Loucy (cell line): Measurements from ENCODE around the gene C5orf34.

Experiments
- H2AFZ ChIP-seq: fragments of 200-600 bp; sonication (generic); 2 replicates; pipeline ENCODE4 v1.6.0; 2016; ENCODE audit warnings: antibody characterized with exemption, mild to moderate bottlenecking, low read length, moderate library complexity
- H3F3A ChIP-seq: fragments of 200-600 bp; 2 replicates; pipeline ENCODE4 v1.6.0; 2016; ENCODE audit warnings: antibody characterized with exemption, low read depth, mild to moderate bottlenecking
- H3K27me3 ChIP-seq: fragments of 200-600 bp; sonication (generic); 2 replicates; pipeline ENCODE4 v1.6.1; 2014; ENCODE audit warnings: low read length, mild to moderate bottlenecking; ENCODE audit not compliant: insufficient read depth, poor library complexity, severe bottlenecking
- H3K36me3 ChIP-seq: fragments of 200-600 bp; sonication (generic); 2 replicates; pipeline ENCODE4 v1.6.1; 2016; ENCODE audit warnings: low read length; ENCODE audit not compliant: insufficient read depth
- H3K4me1 ChIP-seq: fragments of 200-600 bp; sonication (generic); 2 replicates; pipeline ENCODE4 v1.5.1; 2014; ENCODE audit warnings: low read length, mild to moderate bottlenecking; ENCODE audit not compliant: insufficient read depth, poor library complexity, severe bottlenecking
- H3K4me2 ChIP-seq: fragments of 200-600 bp; sonication (generic); 2 replicates; pipeline ENCODE4 v1.6.0; 2014; ENCODE audit warnings: antibody characterized with exemption, low read length, low read depth, mild to moderate bottlenecking; ENCODE audit not compliant: poor library complexity, severe bottlenecking
- H3K4me3 ChIP-seq: fragments of 200-600 bp; sonication (generic); 2 replicates; pipeline ENCODE4 v1.5.1; 2014; ENCODE audit warnings: low read length, mild to moderate bottlenecking, mixed read lengths; ENCODE audit not compliant: poor library complexity, severe bottlenecking
- H3K79me2 ChIP-seq: fragments of 200-600 bp; sonication (generic); 2 replicates; pipeline ENCODE4 v1.6.1; 2014; ENCODE audit warnings: low read length; ENCODE audit not compliant: insufficient read depth
- H3K9ac ChIP-seq: fragments of 200-600 bp; sonication (generic); 2 replicates; pipeline ENCODE4 v1.6.0; 2014; ENCODE audit warnings: mild to moderate bottlenecking, low read depth, low read length, moderate library complexity; ENCODE audit not compliant: poor library complexity, severe bottlenecking
- H3K9me2 ChIP-seq: fragments of 200-600 bp; sonication (generic); replicated peaks from 2 replicates; pipeline ENCODE4 v1.6.1; 2016; ENCODE audit warnings: low read depth, low read length, mixed read lengths
- H3K9me3 ChIP-seq: fragments of 200-600 bp; sonication (generic); 2 replicates; pipeline ENCODE4 v1.6.1; 2014; ENCODE audit warnings: mild to moderate bottlenecking, antibody characterized with exemption, low read length, low read depth; ENCODE audit not compliant: insufficient read depth
- H4K20me1 ChIP-seq: fragments of 200-600 bp; sonication (generic); 2 replicates; pipeline ENCODE4 v1.6.0; 2014; ENCODE audit warnings: antibody characterized with exemption, low read length, mild to moderate bottlenecking; ENCODE audit not compliant: insufficient read depth, poor library complexity, severe bottlenecking
- CTCF ChIP-seq: fragments of 200-600 bp; sonication (generic); conservative IDR thresholded peaks from 2 replicates; pipeline ENCODE4 v1.5.1; 2014; ENCODE audit warnings: mild to moderate bottlenecking, antibody characterized with exemption, low read length
- EZH2phosphoT487 ChIP-seq: fragments of 200-600 bp; IDR thresholded peaks from 2 replicates; pipeline ENCODE4 v1.6.1; 2018; ENCODE audit warnings: antibody characterized with exemption, mild to moderate bottlenecking, moderate library complexity, borderline replicate concordance

Gene C5orf34

DNA sequence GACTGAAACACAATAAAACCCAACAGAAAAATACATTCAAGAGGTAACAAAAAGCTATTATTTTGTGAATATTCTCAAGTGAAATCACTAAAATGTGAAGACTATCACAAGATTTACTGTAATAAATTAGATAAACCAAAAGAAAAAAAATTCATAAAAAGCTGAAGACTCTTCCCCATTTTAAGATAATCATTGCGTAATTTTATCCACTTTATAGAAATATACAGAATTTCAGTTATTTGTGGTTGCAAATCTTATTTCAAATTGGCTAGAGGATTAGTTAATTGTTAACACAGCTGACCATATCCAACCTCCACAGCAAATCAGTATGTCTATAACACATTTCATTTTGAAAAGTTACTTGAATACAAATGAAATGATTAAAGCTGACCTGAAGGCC, 23.6 kb downstream of the C5orf34 start:
- no peak overlapping the region for H3K9ac ChIP-seq
- no peaks in the 10 kb centered on the region for H4K20me1 ChIP-seq
- H3K79me2 ChIP-seq = no peaks in the 10 kb centered on the region
- no peak overlapping the region for H3K4me3 ChIP-seq
- H2AFZ ChIP-seq = no peak overlapping the region
- no peaks in the 10 kb centered on the region for H3K4me1 ChIP-seq
- H3F3A ChIP-seq = no peaks in the 10 kb centered on the region
- no peak for TF ChIP-seq EZH2phosphoT487
- TF ChIP-seq CTCF = no peak
- H3K27me3 ChIP-seq = no peaks in the 10 kb centered on the region
- no peak overlapping the region for H3K4me2 ChIP-seq
- no peaks in the 10 kb centered on the region for H3K9me3 ChIP-seq
- no peaks in the 10 kb centered on the region for H3K9me2 ChIP-seq
- H3K36me3 ChIP-seq = peaks cover 22% of the 10 kb centered on the region; the same call in 1 of the 2 replicates

DNA sequence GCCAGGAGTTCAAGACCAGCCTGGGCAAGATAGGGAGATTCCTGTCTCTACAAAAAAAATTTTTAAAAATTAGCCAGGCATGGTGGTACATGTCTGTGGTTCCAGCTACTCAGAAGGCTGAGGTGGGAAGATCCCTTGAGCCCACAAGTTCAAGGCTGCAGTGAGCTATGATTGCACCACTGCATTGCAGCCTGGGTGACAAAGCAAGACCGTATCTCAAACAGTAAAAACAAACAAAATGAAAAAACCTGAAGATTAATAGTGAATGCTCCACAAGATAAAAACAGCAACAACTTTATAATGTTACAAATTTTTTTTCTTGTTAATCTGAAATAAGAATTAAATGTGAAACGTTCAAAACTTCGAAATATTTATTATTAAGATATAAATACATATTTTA, 28.6 kb downstream of the C5orf34 start:
- no peaks in the 10 kb centered on the region for H3K9me3 ChIP-seq
- TF ChIP-seq EZH2phosphoT487 (no peak), CTCF (no peak)
- no peak overlapping the region for H3K9ac ChIP-seq
- peaks cover 17% of the 10 kb centered on the region for H3K4me1 ChIP-seq
- H4K20me1 ChIP-seq = no peaks in the 10 kb centered on the region
- H3K27me3 ChIP-seq = no peaks in the 10 kb centered on the region
- no peaks in the 10 kb centered on the region for H3F3A ChIP-seq
- peaks cover 15% of the 10 kb centered on the region; the same call in 1 of the 2 replicates for H3K36me3 ChIP-seq
- no peak overlapping the region for H2AFZ ChIP-seq
- H3K4me2 ChIP-seq = no peak overlapping the region
- no peaks in the 10 kb centered on the region for H3K9me2 ChIP-seq
- peaks cover 22% of the 10 kb centered on the region for H3K79me2 ChIP-seq
- no peak overlapping the region for H3K4me3 ChIP-seq

DNA sequence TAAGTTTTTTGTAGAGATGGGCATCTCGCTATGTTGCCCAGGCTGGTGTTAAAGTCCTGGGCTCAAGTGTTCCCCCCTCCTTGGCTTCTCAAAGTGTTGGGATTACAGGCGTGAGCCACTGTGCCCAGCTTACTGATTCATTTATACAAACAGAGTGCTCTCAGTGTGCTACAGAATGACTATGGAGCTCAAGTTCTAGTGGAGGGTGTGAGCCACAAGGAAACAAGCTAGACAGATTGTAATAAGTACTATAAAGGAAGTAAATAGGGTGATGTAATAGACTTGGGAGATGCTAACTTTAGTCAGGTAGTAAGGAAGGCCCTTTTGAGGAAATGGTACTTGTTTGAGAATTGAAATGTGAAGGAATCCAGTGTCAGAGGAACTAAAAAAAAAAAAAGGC, 29.5 kb downstream of the C5orf34 start:
- TF ChIP-seq EZH2phosphoT487 (no peak), CTCF (no peak)
- Histone ChIP-seq H3K27me3 (no peaks in the 10 kb centered on the region), H3K4me3 (no peak overlapping the region), H3K79me2 (peaks cover 26% of the 10 kb centered on the region), H3K9me3 (no peaks in the 10 kb centered on the region), H4K20me1 (no peaks in the 10 kb centered on the region), H3K36me3 (peaks cover 13% of the 10 kb centered on the region; the same call in 1 of the 2 replicates), H3K9me2 (no peaks in the 10 kb centered on the region), H3K4me1 (peaks cover 17% of the 10 kb centered on the region), H3F3A (no peaks in the 10 kb centered on the region), H3K9ac (peak overlapping the region; percentile 85), H3K4me2 (peak overlapping the region; percentile 75), H2AFZ (no peak overlapping the region)
